ENCODE measurements around the gene UBAC1. TPM values are rescaled to one million over a fixed set of nuclear protein-coding genes. Genes with fewer than 3 reads are reported as not detected.
A peak's percentile ranks its signal among the peaks of the same experiment; 100 is the strongest.

UBAC1 gene
- total RNA-seq, 6 experiments from 2014 or later, result 15.2 to 27.0 (median 16.5) TPM

GRCh38 chr9:135983208-135984071 is 22.3 kb upstream of the UBAC1 start:
- no peak for TF ChIP-seq POLR2A (IDR thresholded peaks at IDR 0.05)
- no peak overlapping the region for H3K4me3 ChIP-seq
- ATAC-seq, result no peak
- H3K9me3 ChIP-seq, result no peaks in the 10 kb centered on the region
- no peaks in the 10 kb centered on the region for H3K36me3 ChIP-seq
- H3K27ac ChIP-seq, result no peak overlapping the region
- DNase-seq, result no peak
- no peaks in the 10 kb centered on the region for H3K4me1 ChIP-seq
- intact Hi-C loops (cut with DNase I), result no loop called here
- WGBS (ENCODE audit: insufficient coverage, low coverage, low lambda C conversion rate, missing lambda C conversion rate), result 69% methylated on average over 25 of the region's 26 CpGs
- no peaks in the 10 kb centered on the region for H3K27me3 ChIP-seq

- H3K4me1 ChIP-seq, result no peaks in the 10 kb centered on the region
- H3K4me3 ChIP-seq, result no peak overlapping the region
- no peaks in the 10 kb centered on the region for H3K9me3 ChIP-seq
- intact Hi-C loops (cut with DNase I), result no loop called here
- DNase-seq, result no peak
- H3K27ac ChIP-seq, result no peak overlapping the region
- ATAC-seq, result no peak
- WGBS (ENCODE audit: insufficient coverage, low coverage, low lambda C conversion rate, missing lambda C conversion rate), result 87% methylated on average over 11 of the region's 24 CpGs
- TF ChIP-seq POLR2A (IDR thresholded peaks at IDR 0.05) (no peak), CTCF (IDR thresholded peaks at IDR 0.05) (no peak)
- H3K36me3 ChIP-seq, result no peaks in the 10 kb centered on the region
- no peaks in the 10 kb centered on the region for H3K27me3 ChIP-seq
Measured at GRCh38 chr9:135982499-135983207, 21.5 kb upstream of the UBAC1 start.

- ATAC-seq (no peak), DNase-seq (no peak)
- Histone ChIP-seq H3K4me3 (no peak overlapping the region), H3K27me3 (no peaks in the 10 kb centered on the region), H3K4me1 (no peaks in the 10 kb centered on the region), H3K9me3 (no peaks in the 10 kb centered on the region), H3K36me3 (no peaks in the 10 kb centered on the region), H3K27ac (no peak overlapping the region)
- intact Hi-C loops (cut with DNase I), result no loop called here
- WGBS (ENCODE audit: insufficient coverage, low coverage, low lambda C conversion rate, missing lambda C conversion rate), result 65% methylated on average over 7 of the region's 29 CpGs
- TF ChIP-seq CTCF (IDR thresholded peaks at IDR 0.05) (no peak), POLR2A (IDR thresholded peaks at IDR 0.05) (no peak)
Measured at GRCh38 chr9:135980926-135981630, 19.9 kb upstream of the UBAC1 start.

DNA sequence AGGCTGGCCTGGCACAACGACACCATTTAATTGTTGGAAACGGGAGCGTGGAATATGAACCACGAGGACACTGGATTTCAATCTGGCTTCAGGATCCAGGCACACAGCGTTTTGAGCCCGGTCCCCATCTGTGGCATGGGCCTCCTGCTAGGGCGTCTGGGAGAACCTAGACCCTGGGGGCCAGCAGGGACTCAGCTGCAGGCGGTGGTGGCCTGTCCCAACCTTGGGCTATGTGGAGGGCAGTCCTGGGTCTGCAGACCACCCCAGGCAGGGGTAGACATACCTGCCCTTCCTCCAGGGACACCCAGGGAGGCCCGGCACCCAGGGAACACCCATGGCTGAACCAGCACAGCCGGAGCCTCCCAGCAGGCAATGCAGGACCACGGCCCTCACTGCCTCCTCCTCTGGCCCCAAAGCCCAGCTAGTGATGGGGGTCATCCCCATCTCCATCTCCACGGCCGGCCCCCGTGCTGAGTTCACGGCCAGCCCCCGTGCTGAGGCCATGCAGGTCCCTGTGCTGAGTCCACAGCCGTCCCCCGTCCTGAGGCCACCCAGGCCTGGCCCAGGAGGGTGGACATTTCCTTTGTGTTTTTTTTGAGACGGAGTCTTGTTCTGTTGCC is 18.5 kb upstream of the UBAC1 start:
- no peak overlapping the region for H3K27ac ChIP-seq
- H3K4me1 ChIP-seq, result no peaks in the 10 kb centered on the region
- no peak for TF ChIP-seq CTCF (IDR thresholded peaks at IDR 0.05)
- no peak for TF ChIP-seq POLR2A (IDR thresholded peaks at IDR 0.05)
- no peaks in the 10 kb centered on the region for H3K36me3 ChIP-seq
- no peaks in the 10 kb centered on the region for H3K9me3 ChIP-seq
- no peaks in the 10 kb centered on the region for H3K27me3 ChIP-seq
- intact Hi-C loops (cut with DNase I), result no loop called here
- peak in 1 of 4 donors; percentile 6 for ATAC-seq
- 67% methylated on average over 1 of the region's 19 CpGs for WGBS (ENCODE audit: insufficient coverage, low coverage, low lambda C conversion rate, missing lambda C conversion rate)
- peak in 1 of 3 donors; percentile 15 for DNase-seq
- no peak overlapping the region for H3K4me3 ChIP-seq
